Mucosa of descending colon (tissue), 3 donors: Measurements from ENCODE around the gene NHS. TPM values are rescaled to one million over a fixed set of nuclear protein-coding genes. Genes with fewer than 3 reads are reported as not detected.

ENCODE experiments used
- ATAC-seq: fragments of 200-7000 bp; cut with Tn5 transposase; one replicate; pipeline ENCODE4 v1.9.1; 2020; ENCODE audit warnings: mild to moderate bottlenecking, moderate library complexity
- DNase-seq, 3 donors: peaks; one replicate each; pipeline ENCODE4 v3.0.0-alpha.2; 2020
- H3K36me3 ChIP-seq: fragments of 200-600 bp; one replicate; pipeline ENCODE4 v1.8.0; 2021; ENCODE audit warnings: low read depth, mild to moderate bottlenecking
- H3K4me1 ChIP-seq: fragments of 200-600 bp; one replicate; pipeline ENCODE4 v1.8.0; 2021; ENCODE audit warnings: low read depth, mild to moderate bottlenecking
- H3K4me3 ChIP-seq: fragments of 200-600 bp; one replicate; pipeline ENCODE4 v1.8.0; 2021; ENCODE audit warnings: mild to moderate bottlenecking
- H3K9me3 ChIP-seq: fragments of 200-600 bp; one replicate; pipeline ENCODE4 v1.8.0; 2021; ENCODE audit warnings: mild to moderate bottlenecking
- intact Hi-C, 2 donors: fragments of 100-400 bp; cut with DNase I in 1 of 2; cut with micrococcal nuclease in 1 of 2; formaldehyde crosslinking; loops; one replicate each; pipeline versions ENCODE4 v1.11.0 to v1.11.1; 2022; cut with DNase I, micrococcal nuclease
- total RNA-seq, 3 donors: library from RNA; stranded (reverse); fragmentation: NEBNext Ultra II Directional in 2 of 3; extraction: Animal tissue kit (Norgen Biotek cat#: 25700) in 2 of 3; gene quantifications; one replicate each; pipeline versions ENCODE4 v1.2.1 to v1.2.4, GENCODE V29; 2021 to 2023
- TF ChIP-seq, protein P1 (sequence below): fragments of 200-600 bp; IDR thresholded peaks from one replicate; pipeline ENCODE4 v1.8.0; 2022; ENCODE audit warnings: antibody characterized with exemption, mild to moderate bottlenecking
- donor health status: DM: no; HTN: no; CAD: no; lungs with moderate emphysema.
- donor health status: DM: no; HTN: no; CAD: no.
- donor health status: DM: no; HTN: yes; CAD: no.

NHS gene
- total RNA-seq, 3 donors from 2014 or later: 1.8 to 11.7 (median 2.1) TPM

DNA sequence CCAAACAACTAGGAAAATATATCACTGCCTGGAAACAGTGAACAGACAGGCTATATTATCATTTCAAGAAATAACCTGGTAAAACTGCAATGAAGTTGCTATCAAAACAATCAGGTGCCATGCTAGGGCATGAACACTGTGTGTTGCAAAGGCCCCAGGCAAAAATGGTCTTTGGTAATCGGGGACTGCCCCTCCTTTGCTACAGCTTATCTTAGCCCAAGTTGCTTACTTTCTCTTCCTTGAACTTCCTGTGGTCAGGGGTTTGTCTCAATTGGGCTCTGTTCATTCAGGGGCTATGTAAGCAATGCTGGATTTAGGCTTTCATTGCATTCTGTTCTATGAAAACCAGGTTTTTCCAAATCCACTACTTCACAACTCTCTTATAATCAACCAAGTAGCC, 392.7 kb downstream of the NHS start:
- TF ChIP-seq, protein P1, sequence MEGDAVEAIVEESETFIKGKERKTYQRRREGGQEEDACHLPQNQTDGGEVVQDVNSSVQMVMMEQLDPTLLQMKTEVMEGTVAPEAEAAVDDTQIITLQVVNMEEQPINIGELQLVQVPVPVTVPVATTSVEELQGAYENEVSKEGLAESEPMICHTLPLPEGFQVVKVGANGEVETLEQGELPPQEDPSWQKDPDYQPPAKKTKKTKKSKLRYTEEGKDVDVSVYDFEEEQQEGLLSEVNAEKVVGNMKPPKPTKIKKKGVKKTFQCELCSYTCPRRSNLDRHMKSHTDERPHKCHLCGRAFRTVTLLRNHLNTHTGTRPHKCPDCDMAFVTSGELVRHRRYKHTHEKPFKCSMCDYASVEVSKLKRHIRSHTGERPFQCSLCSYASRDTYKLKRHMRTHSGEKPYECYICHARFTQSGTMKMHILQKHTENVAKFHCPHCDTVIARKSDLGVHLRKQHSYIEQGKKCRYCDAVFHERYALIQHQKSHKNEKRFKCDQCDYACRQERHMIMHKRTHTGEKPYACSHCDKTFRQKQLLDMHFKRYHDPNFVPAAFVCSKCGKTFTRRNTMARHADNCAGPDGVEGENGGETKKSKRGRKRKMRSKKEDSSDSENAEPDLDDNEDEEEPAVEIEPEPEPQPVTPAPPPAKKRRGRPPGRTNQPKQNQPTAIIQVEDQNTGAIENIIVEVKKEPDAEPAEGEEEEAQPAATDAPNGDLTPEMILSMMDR: no peak
- Histone ChIP-seq H3K36me3 (no peaks in the 10 kb centered on the region), H3K4me1 (no peaks in the 10 kb centered on the region), H3K9me3 (no peaks in the 10 kb centered on the region), H3K4me3 (no peak overlapping the region)
- DNase-seq: no peak
- intact Hi-C loops: no loop called here
- no peak for ATAC-seq

DNA sequence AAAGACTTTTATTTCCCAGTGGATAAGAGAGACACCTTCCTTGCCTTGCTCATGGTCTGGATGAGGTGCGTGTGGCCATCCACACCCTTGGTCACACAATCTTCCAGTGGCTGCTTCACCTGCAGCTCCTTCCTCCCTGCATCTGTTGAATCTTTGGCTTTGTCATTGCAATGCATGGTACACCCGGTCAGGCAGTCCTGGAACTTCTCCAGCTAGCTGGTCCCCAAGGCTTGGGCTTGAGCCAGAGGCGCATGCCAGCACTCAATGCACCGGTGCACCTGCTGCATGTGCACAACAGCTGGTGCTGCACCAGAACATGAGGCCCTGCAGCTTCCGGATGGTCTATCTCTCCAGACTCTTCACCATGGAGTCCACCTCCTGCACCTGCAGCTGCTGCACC, 394.0 kb downstream of the NHS start:
- Histone ChIP-seq H3K4me3 (no peak overlapping the region), H3K36me3 (no peaks in the 10 kb centered on the region), H3K4me1 (no peaks in the 10 kb centered on the region), H3K9me3 (no peaks in the 10 kb centered on the region)
- no peak for ATAC-seq
- intact Hi-C loops: no loop called here
- TF ChIP-seq, protein P1: no peak
- no peak for DNase-seq

DNA sequence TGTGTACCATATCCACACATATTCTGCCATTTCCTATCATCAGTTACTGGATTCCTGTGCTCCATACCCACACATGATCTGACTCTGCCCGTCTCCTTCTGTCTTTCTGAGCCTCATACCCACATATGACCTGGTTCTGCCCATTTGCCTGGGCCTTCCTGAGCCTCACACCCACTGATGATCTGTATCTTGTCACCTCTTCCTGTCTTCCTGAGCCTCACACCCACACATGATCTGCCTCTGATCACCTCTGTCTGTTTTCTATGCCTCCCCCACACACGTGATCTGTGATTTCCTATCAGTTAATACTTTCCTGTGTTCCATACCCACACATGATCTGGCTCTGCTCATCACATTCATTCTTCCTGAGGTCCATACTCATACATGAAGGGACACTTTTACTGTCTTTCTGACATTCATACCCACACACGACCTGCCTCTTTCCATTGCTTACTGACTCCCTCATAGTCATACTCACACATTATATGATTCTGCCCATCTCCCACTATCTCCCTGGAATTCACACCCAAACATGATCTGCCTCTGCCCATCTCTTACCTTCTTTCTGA, 394.8 kb downstream of the NHS start:
- Histone ChIP-seq H3K36me3 (no peaks in the 10 kb centered on the region), H3K4me1 (no peaks in the 10 kb centered on the region), H3K9me3 (no peaks in the 10 kb centered on the region), H3K4me3 (no peak overlapping the region)
- intact Hi-C loops: no loop called here
- no peak for DNase-seq
- TF ChIP-seq, protein P1: no peak
- ATAC-seq: no peak

DNA sequence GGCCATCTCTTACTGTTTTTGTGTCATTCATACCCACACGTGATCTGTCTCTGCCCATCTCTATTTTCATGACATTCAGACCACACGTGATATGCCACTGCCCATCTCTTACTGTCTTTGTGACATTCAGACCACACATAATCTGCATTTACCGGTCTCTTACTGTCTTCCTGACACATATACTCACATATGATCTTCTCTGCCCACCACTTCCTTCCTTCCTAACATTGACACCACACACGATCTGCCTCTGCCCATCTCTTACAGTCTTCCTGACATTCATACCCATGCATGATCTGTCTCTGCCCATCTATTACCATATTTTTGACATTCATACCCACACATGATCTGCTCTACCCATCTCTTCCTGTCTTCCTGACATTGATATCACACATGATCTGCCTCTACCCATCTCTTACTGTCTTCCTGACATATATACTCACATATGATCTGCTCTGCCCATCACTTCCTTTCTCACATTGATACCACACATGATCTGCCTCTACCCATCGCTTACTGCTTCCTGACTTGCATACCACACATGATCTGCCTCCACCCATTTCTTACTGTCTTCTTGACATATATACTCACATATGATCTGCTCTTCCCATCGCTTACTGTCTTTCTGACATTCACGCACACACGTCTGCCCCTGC, 398.3 kb downstream of the NHS start:
- DNase-seq (no peak), ATAC-seq (no peak)
- H3K9me3 ChIP-seq: no peaks in the 10 kb centered on the region
- H3K36me3 ChIP-seq: no peaks in the 10 kb centered on the region
- no peaks in the 10 kb centered on the region for H3K4me1 ChIP-seq
- no peak overlapping the region for H3K4me3 ChIP-seq
- intact Hi-C loops: no loop called here
- TF ChIP-seq, protein P1: no peak

DNA sequence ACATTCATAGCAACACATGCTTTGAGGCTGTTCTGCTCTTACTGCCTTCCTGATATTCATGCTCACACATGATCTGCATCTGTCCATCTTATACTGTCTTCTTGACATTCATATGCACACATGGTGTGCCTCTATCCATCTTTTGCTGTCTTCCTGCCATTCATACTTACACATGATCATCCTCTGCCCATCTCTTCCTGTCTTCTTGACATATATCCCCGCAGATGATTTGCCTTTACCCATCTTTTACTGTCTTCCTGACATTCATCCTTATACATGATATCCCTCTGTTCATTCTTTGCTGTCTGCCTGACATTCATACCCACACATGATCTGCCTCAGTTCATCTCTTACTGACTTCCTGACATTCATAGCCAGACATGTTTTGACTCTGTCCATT, 399.1 kb downstream of the NHS start:
- Histone ChIP-seq H3K4me3 (no peak overlapping the region), H3K36me3 (no peaks in the 10 kb centered on the region), H3K9me3 (no peaks in the 10 kb centered on the region), H3K4me1 (no peaks in the 10 kb centered on the region)
- ATAC-seq (no peak), DNase-seq (no peak)
- TF ChIP-seq, protein P1: no peak
- intact Hi-C loops: no loop called here
